K562 (cell line): ENCODE measurements around the gene P4HTM. TPM values are rescaled to one million over a fixed set of nuclear protein-coding genes. Genes with fewer than 3 reads are reported as not detected.

Experiments
- ARID4B ChIP-seq: sonication (generic); formaldehyde crosslinking; IDR thresholded peaks from 2 replicates; pipeline ENCODE4 v1.8.0; 2022; ENCODE audit warnings: mild to moderate bottlenecking, missing genetic modification reagents
- ASH1L ChIP-seq: fragments of 450-650 bp; IDR thresholded peaks from 2 replicates; pipeline ENCODE4 v1.6.1; 2018; ENCODE audit warnings: borderline replicate concordance, mild to moderate bottlenecking, low read depth; ENCODE audit not compliant: partially characterized antibody
- ATF7 ChIP-seq: fragments of 450-650 bp; IDR thresholded peaks from 2 replicates; pipeline ENCODE4 v1.7.1; 2014; ENCODE audit warnings: mild to moderate bottlenecking, moderate library complexity
- CHAMP1 ChIP-seq: fragments of 450-650 bp; IDR thresholded peaks from 2 replicates; pipeline ENCODE4 v1.6.1; 2016; ENCODE audit warnings: mild to moderate bottlenecking
- CTCFL ChIP-seq: IDR thresholded peaks from 2 replicates; pipeline ENCODE4 v1.6.1; 2011; ENCODE audit warnings: borderline replicate concordance, low read depth, mild to moderate bottlenecking, moderate library complexity, low read length; ENCODE audit not compliant: insufficient read depth, poor library complexity, severe bottlenecking
- HCFC1 ChIP-seq: IDR thresholded peaks from 2 replicates; pipeline ENCODE4 v1.6.1; 2012; ENCODE audit warnings: low read depth, low read length, improper control_type of control experiment
- NR2C2 ChIP-seq, 2 experiments: fragments of 200-800 bp in 1 of 2; sonication (Bioruptor generic) in 1 of 2; sonication (generic) in 1 of 2; formaldehyde crosslinking in 1 of 2; IDR thresholded peaks; 2 replicates each; pipeline versions ENCODE4 v1.6.1 to v1.8.0; 2016 to 2022; ENCODE audit warnings: mild to moderate bottlenecking in 1 of 2, missing compliant biosample characterization in 1 of 2, missing genetic modification characterization in 1 of 2, missing genetic modification reagents in 1 of 2
- ZNF518B ChIP-seq: fragments of 250-450 bp; sonication (Bioruptor Pico); IDR thresholded peaks from 2 replicates; pipeline ENCODE4 v1.5.0; 2021; ENCODE audit warnings: mild to moderate bottlenecking, moderate library complexity
- polyA plus RNA-seq, 8 experiments: library from polyadenylated mRNA; depleted of rRNA in 4 of 8; stranded (reverse) in 5 of 8; unstranded in 3 of 8; fragments of >200 nt; fragmentation: Nextera tagmentation in 2 of 8; fragmentation: Illumina TruSeq in 1 of 8; extraction: Ambion mirVana in 2 of 8; extraction: Trizol in 1 of 8; gene quantifications; 2 replicates each; pipeline versions ENCODE4 v1.2.1 to v1.2.3, GENCODE V29; 2011 to 2014; ENCODE audit warnings: inconsistent platforms in 1 of 8, missing spikeins in 1 of 8
- total RNA-seq, 7 experiments: library from RNA; depleted of rRNA in 6 of 7; stranded (reverse); fragments of >200 nt in 6 of 7; fragmentation: Illumina TruSeq in 2 of 7; extraction: Trizol in 2 of 7; gene quantifications; 2 replicates each; pipeline versions ENCODE4 v1.2.1 to v1.2.3, GENCODE V29; 2011 to 2021; ENCODE audit warnings: low replicate concordance in 1 of 7

Gene P4HTM
- total and polyA plus RNA-seq, 9 of the 15 experiments (the other 6 are each of a cell fraction or from before 2014, with no cell fraction given), result 0.09 to 0.66 (median 0.25) TPM; not detected in 2

GRCh38 chr3:49021813-49022687, 32.0 kb downstream of the P4HTM start, which contains the start of gene NDUFAF3 (continued):
- TF ChIP-seq CTCFL (peak; percentile 94), ASH1L (no peak), ZNF518B (no peak), CHAMP1 (no peak), NR2C2 (CRISPR knock-in tag; IDR thresholded peaks at IDR 0.05) (no peak), NR2C2 (tag; IDR thresholded peaks at IDR 0.05) (peak; percentile 80), ARID4B (CRISPR knock-in tag) (peak; percentile 75; the same call in 1 of the 2 replicates), HCFC1 (peak; percentile 77), ATF7 (peak; percentile 84)
